HEK293 (cell line): ENCODE measurements around the gene APC2.

Experiments
- CTCF ChIA-PET: fragments of 350-600 bp; formaldehyde crosslinking; extraction: SDS; loops from one replicate; lab custom pipeline; 2021; ENCODE audit warnings: antibody characterized with exemption; lab: Yijun Ruan, JAX
- POLR2A ChIA-PET: fragments of 300-600 bp; formaldehyde crosslinking; extraction: SDS; loops from one replicate; lab custom pipeline; 2020; ENCODE audit warnings: antibody characterized with exemption, inconsistent platforms; lab: Yijun Ruan, JAX
- H3K27ac ChIP-seq: fragments of 200-500 bp; sonication (Bioruptor generic); 2 replicates; pipeline ENCODE4 v1.5.1; 2014; ENCODE audit warnings: low read depth, low read length, control low read depth, inconsistent platforms; ENCODE audit errors: extremely low read depth
- H3K36me3 ChIP-seq, 2 experiments: fragments of 200-500 bp in 1 of 2; sonication (Bioruptor generic) in 1 of 2; 1 replicate in 1 of 2; 2 replicates in 1 of 2; pipeline ENCODE4 v1.5.1; 2014 to 2017; ENCODE audit warnings: inconsistent platforms in 2 of 2, low read length in 2 of 2; ENCODE audit not compliant: control insufficient read depth in 2 of 2, insufficient read depth in 1 of 2
- H3K4me1 ChIP-seq: fragments of 200-500 bp; sonication (Bioruptor generic); 2 replicates; pipeline ENCODE4 v1.5.1; 2014; ENCODE audit warnings: mild to moderate bottlenecking, low read length, inconsistent platforms; ENCODE audit not compliant: control insufficient read depth, insufficient read depth
- H3K4me3 ChIP-seq: 2 replicates; pipeline ENCODE4 v1.5.1; 2011; ENCODE audit warnings: low read depth, mild to moderate bottlenecking, control low read depth, low read length, moderate library complexity
- H3K9me3 ChIP-seq: fragments of 200-500 bp; sonication (Bioruptor generic); 2 replicates; pipeline ENCODE4 v1.5.1; 2014; ENCODE audit warnings: low read depth, low read length, inconsistent platforms; ENCODE audit not compliant: control insufficient read depth, insufficient read depth
- BCL11B ChIP-seq: fragments of 450-650 bp; formaldehyde crosslinking; IDR thresholded peaks from 2 replicates; pipeline ENCODE4 v1.5.1; 2016; ENCODE audit warnings: low read depth, missing biosample characterization, missing genetic modification characterization
- GLIS1 ChIP-seq: fragments of 450-650 bp; formaldehyde crosslinking; IDR thresholded peaks from 2 replicates; pipeline ENCODE4 v1.5.1; 2016; ENCODE audit warnings: missing biosample characterization, missing genetic modification characterization
- GLIS2 ChIP-seq: fragments of 450-650 bp; formaldehyde crosslinking; IDR thresholded peaks from 2 replicates; pipeline ENCODE4 v1.5.1; 2016; ENCODE audit warnings: missing biosample characterization, missing genetic modification characterization
- HOXA7 ChIP-seq: sonication (generic); formaldehyde crosslinking; IDR thresholded peaks from 2 replicates; pipeline ENCODE4 v1.8.1; 2022; ENCODE audit warnings: missing genetic modification reagents, borderline replicate concordance
- KLF17 ChIP-seq: fragments of 450-650 bp; formaldehyde crosslinking; IDR thresholded peaks from 2 replicates; pipeline ENCODE4 v1.5.1; 2016; ENCODE audit warnings: missing biosample characterization, missing genetic modification characterization
- PRDM4 ChIP-seq: fragments of 450-650 bp; formaldehyde crosslinking; IDR thresholded peaks from 2 replicates; pipeline ENCODE4 v1.5.1; 2017; ENCODE audit warnings: missing biosample characterization, missing genetic modification characterization
- SP3 ChIP-seq: fragments of 450-650 bp; formaldehyde crosslinking; IDR thresholded peaks from 2 replicates; pipeline ENCODE4 v1.5.1; 2016; ENCODE audit warnings: missing biosample characterization, missing genetic modification characterization
- YY2 ChIP-seq: fragments of 450-650 bp; formaldehyde crosslinking; IDR thresholded peaks from 2 replicates; pipeline ENCODE4 v1.5.1; 2016; ENCODE audit warnings: missing biosample characterization, missing genetic modification characterization
- ZBTB20 ChIP-seq: fragments of 450-650 bp; formaldehyde crosslinking; IDR thresholded peaks from 2 replicates; pipeline ENCODE4 v1.5.1; 2016; ENCODE audit warnings: missing biosample characterization, missing genetic modification characterization
- ZBTB8A ChIP-seq: fragments of 450-650 bp; formaldehyde crosslinking; IDR thresholded peaks from 2 replicates; pipeline ENCODE4 v1.5.1; 2016; ENCODE audit warnings: missing biosample characterization, missing genetic modification characterization
- ZFP37 ChIP-seq: fragments of 450-650 bp; formaldehyde crosslinking; IDR thresholded peaks from 2 replicates; pipeline ENCODE4 v1.5.1; 2016; ENCODE audit warnings: missing biosample characterization, missing genetic modification characterization
- ZNF121 ChIP-seq: fragments of 450-650 bp; formaldehyde crosslinking; IDR thresholded peaks from 2 replicates; pipeline ENCODE4 v1.5.1; 2016; ENCODE audit warnings: missing biosample characterization, missing genetic modification characterization
- ZNF146 ChIP-seq: fragments of 450-650 bp; formaldehyde crosslinking; IDR thresholded peaks from 2 replicates; pipeline ENCODE4 v1.5.1; 2016; ENCODE audit warnings: missing biosample characterization, missing genetic modification characterization
- ZNF157 ChIP-seq: fragments of 450-650 bp; formaldehyde crosslinking; IDR thresholded peaks from 2 replicates; pipeline ENCODE4 v1.5.1; 2016; ENCODE audit warnings: missing biosample characterization, missing genetic modification characterization
- ZNF202 ChIP-seq: fragments of 450-650 bp; formaldehyde crosslinking; IDR thresholded peaks from 2 replicates; pipeline ENCODE4 v1.5.1; 2016; ENCODE audit warnings: missing biosample characterization, missing genetic modification characterization, borderline replicate concordance
- ZNF239 ChIP-seq: fragments of 450-650 bp; formaldehyde crosslinking; IDR thresholded peaks from 2 replicates; pipeline ENCODE4 v1.5.1; 2016; ENCODE audit warnings: missing biosample characterization, missing genetic modification characterization
- ZNF274 ChIP-seq, 2 experiments: fragments of 200-500 bp in 1 of 2; fragments of 450-650 bp in 1 of 2; sonication (Bioruptor generic) in 1 of 2; formaldehyde crosslinking in 1 of 2; IDR thresholded peaks; 2 replicates each; pipeline versions ENCODE4 v1.5.1 to v1.6.1; 2014 to 2016; ENCODE audit warnings: borderline replicate concordance in 1 of 2, inconsistent platforms in 1 of 2, low read length in 1 of 2, missing biosample characterization in 1 of 2, missing genetic modification characterization in 1 of 2
- ZNF394 ChIP-seq: fragments of 450-650 bp; formaldehyde crosslinking; IDR thresholded peaks from 2 replicates; pipeline ENCODE4 v1.5.1; 2016; ENCODE audit warnings: missing biosample characterization, missing genetic modification characterization, mild to moderate bottlenecking, moderate library complexity, borderline replicate concordance
- ZNF521 ChIP-seq: fragments of 450-650 bp; formaldehyde crosslinking; IDR thresholded peaks from 2 replicates; pipeline ENCODE4 v1.5.1; 2017; ENCODE audit warnings: missing biosample characterization, mild to moderate bottlenecking, missing genetic modification characterization
- ZNF621 ChIP-seq: fragments of 450-650 bp; formaldehyde crosslinking; IDR thresholded peaks from 2 replicates; pipeline ENCODE4 v1.5.1; 2017; ENCODE audit warnings: missing biosample characterization, missing genetic modification characterization
- ZNF777 ChIP-seq: fragments of 450-650 bp; formaldehyde crosslinking; IDR thresholded peaks from 2 replicates; pipeline ENCODE4 v1.5.1; 2017; ENCODE audit warnings: missing biosample characterization, missing genetic modification characterization, borderline replicate concordance
- ZSCAN23 ChIP-seq: fragments of 450-650 bp; formaldehyde crosslinking; IDR thresholded peaks from 2 replicates; pipeline ENCODE4 v1.5.1; 2016; ENCODE audit warnings: missing biosample characterization, missing genetic modification characterization
- TF ChIP-seq, protein P1 (sequence below): fragments of 450-650 bp; formaldehyde crosslinking; IDR thresholded peaks from 2 replicates; pipeline ENCODE4 v1.5.1; 2017; ENCODE audit warnings: missing biosample characterization, missing genetic modification characterization
- TF ChIP-seq, protein P2 (sequence below): fragments of 450-650 bp; formaldehyde crosslinking; IDR thresholded peaks from 2 replicates; pipeline ENCODE4 v1.5.1; 2017; ENCODE audit warnings: missing biosample characterization, missing genetic modification characterization
- TF ChIP-seq, protein P3 (sequence below): fragments of 450-650 bp; formaldehyde crosslinking; conservative IDR thresholded peaks from 2 replicates; pipeline ENCODE4 v1.5.1; 2016; ENCODE audit warnings: low read depth, missing biosample characterization, missing genetic modification characterization
- TF ChIP-seq, protein P4 (sequence below): fragments of 450-650 bp; formaldehyde crosslinking; IDR thresholded peaks from 2 replicates; pipeline ENCODE4 v1.5.1; 2016; ENCODE audit warnings: missing biosample characterization, missing genetic modification characterization

APC2 gene

DNA sequence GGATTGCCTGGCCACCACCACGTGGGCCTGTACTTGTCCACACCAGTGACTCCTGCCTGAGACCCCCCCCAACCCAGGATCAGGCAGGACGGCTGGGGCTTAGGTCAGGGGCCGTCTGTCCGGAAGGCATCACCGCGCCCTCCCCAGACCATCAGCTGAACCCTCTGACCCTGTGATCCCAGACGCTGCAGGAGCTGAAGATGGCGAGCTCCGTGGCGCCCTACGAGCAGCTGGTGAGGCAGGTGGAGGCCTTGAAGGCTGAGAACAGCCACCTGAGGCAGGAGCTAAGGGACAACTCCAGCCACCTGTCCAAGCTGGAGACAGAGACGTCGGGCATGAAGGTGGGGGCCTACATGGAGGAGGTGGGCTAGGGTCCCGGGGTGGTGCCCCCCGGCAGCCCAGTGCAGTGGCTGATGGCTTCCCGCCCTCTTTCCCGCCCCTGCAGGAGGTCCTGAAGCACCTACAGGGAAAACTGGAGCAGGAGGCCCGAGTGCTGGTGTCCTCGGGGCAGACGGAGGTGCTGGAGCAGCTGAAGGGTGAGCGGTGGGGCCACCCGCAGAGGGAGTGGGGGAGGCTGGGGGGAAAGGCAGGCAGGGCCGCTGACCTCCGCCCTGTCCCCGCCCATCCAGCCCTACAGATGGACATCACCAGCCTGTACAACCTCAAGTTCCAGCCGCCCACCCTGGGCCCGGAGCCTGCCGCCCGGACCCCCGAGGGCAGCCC, 3.0 kb downstream of the APC2 start:
- Histone ChIP-seq H3K4me1 (no peaks in the 10 kb centered on the region), H3K9me3 (no peaks in the 10 kb centered on the region), H3K36me3 (no peaks in the 10 kb centered on the region), H3K27ac (no peak overlapping the region), H3K4me3 (no peak overlapping the region)
- ChIA-PET POLR2A (interaction anchor here (2.1 kb wide), 1 partner anchor 11 kb away, joined by 10 read pairs; no protein-coding TSS in a partner anchor), CTCF (interaction anchor here (0.6 to 3.3 kb wide), 4 partner anchors 8 to 173 kb away, joined by 3 to 21 read pairs (median 4); no protein-coding TSS in a partner anchor)
- no peak for TF ChIP-seq SP3 (tag by site-specific recombination)
- TF ChIP-seq ZNF621 (tag by site-specific recombination), result no peak
- no peak for TF ChIP-seq ZNF202 (tag by site-specific recombination)
- no peak for TF ChIP-seq ZSCAN23 (tag by site-specific recombination)
- TF ChIP-seq, protein P1, sequence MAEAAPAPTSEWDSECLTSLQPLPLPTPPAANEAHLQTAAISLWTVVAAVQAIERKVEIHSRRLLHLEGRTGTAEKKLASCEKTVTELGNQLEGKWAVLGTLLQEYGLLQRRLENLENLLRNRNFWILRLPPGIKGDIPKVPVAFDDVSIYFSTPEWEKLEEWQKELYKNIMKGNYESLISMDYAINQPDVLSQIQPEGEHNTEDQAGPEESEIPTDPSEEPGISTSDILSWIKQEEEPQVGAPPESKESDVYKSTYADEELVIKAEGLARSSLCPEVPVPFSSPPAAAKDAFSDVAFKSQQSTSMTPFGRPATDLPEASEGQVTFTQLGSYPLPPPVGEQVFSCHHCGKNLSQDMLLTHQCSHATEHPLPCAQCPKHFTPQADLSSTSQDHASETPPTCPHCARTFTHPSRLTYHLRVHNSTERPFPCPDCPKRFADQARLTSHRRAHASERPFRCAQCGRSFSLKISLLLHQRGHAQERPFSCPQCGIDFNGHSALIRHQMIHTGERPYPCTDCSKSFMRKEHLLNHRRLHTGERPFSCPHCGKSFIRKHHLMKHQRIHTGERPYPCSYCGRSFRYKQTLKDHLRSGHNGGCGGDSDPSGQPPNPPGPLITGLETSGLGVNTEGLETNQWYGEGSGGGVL, result no peak
- peak; percentile 29; the same call in 1 of the 2 replicates for TF ChIP-seq ZBTB8A (tag by site-specific recombination)
- TF ChIP-seq ZFP37 (tag by site-specific recombination), result no peak
- no peak for TF ChIP-seq YY2
- TF ChIP-seq ZNF157, result no peak
- no peak; the same call in 1 of the 2 replicates for TF ChIP-seq ZNF777 (tag by site-specific recombination)
- TF ChIP-seq, protein P2, sequence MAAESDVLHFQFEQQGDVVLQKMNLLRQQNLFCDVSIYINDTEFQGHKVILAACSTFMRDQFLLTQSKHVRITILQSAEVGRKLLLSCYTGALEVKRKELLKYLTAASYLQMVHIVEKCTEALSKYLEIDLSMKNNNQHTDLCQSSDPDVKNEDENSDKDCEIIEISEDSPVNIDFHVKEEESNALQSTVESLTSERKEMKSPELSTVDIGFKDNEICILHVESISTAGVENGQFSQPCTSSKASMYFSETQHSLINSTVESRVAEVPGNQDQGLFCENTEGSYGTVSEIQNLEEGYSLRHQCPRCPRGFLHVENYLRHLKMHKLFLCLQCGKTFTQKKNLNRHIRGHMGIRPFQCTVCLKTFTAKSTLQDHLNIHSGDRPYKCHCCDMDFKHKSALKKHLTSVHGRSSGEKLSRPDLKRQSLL (tag by site-specific recombination), result 0 out of 2 replicates have a peak, but pooled peaks have one; percentile 69
- no peak for TF ChIP-seq HOXA7 (CRISPR knock-in tag)
- no peak for TF ChIP-seq ZNF146 (tag by site-specific recombination)
- TF ChIP-seq PRDM4, result no peak
- TF ChIP-seq BCL11B (tag by site-specific recombination), result peak; percentile 51; the same call in 1 of the 2 replicates
- TF ChIP-seq ZNF121, result no peak
- TF ChIP-seq ZNF394 (tag by site-specific recombination), result peak; percentile 72
- TF ChIP-seq ZNF239 (tag by site-specific recombination), result no peak
- TF ChIP-seq, protein P3, sequence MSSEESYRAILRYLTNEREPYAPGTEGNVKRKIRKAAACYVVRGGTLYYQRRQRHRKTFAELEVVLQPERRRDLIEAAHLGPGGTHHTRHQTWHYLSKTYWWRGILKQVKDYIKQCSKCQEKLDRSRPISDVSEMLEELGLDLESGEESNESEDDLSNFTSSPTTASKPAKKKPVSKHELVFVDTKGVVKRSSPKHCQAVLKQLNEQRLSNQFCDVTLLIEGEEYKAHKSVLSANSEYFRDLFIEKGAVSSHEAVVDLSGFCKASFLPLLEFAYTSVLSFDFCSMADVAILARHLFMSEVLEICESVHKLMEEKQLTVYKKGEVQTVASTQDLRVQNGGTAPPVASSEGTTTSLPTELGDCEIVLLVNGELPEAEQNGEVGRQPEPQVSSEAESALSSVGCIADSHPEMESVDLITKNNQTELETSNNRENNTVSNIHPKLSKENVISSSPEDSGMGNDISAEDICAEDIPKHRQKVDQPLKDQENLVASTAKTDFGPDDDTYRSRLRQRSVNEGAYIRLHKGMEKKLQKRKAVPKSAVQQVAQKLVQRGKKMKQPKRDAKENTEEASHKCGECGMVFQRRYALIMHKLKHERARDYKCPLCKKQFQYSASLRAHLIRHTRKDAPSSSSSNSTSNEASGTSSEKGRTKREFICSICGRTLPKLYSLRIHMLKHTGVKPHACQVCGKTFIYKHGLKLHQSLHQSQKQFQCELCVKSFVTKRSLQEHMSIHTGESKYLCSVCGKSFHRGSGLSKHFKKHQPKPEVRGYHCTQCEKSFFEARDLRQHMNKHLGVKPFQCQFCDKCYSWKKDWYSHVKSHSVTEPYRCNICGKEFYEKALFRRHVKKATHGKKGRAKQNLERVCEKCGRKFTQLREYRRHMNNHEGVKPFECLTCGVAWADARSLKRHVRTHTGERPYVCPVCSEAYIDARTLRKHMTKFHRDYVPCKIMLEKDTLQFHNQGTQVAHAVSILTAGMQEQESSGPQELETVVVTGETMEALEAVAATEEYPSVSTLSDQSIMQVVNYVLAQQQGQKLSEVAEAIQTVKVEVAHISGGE (tag by site-specific recombination), result no peak
- TF ChIP-seq, protein P4, sequence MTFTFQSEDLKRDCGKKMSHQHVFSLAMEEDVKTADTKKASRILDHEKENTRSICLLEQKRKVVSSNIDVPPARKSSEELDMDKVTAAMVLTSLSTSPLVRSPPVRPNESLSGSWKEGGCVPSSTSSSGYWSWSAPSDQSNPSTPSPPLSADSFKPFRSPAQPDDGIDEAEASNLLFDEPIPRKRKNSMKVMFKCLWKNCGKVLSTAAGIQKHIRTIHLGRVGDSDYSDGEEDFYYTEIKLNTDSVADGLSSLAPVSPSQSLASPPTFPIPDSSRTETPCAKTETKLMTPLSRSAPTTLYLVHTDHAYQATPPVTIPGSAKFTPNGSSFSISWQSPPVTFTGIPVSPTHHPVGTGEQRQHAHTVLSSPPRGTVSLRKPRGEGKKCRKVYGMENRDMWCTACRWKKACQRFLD, result no peak
- no peak for TF ChIP-seq ZNF521 (tag by site-specific recombination)
- TF ChIP-seq ZBTB20 (tag by site-specific recombination), result no peak
- TF ChIP-seq GLIS2, result peak; percentile 34
- peak; percentile 53; the same call in 1 of the 2 replicates for TF ChIP-seq GLIS1 (tag by site-specific recombination)
- TF ChIP-seq ZNF274 (IDR thresholded peaks at IDR 0.05; ENCODE audit: low read length), result no peak
- no peak for TF ChIP-seq ZNF274 (tag by site-specific recombination; IDR thresholded peaks at IDR 0.05; ENCODE audit: borderline replicate concordance)
- TF ChIP-seq KLF17, result no peak
